H1 (cell line): ENCODE results near the gene ACP3. TPM values are rescaled to one million over a fixed set of nuclear protein-coding genes. Genes with fewer than 3 reads are reported as not detected.

Source experiments
- CTCF ChIA-PET: fragments of 300-600 bp; sonication (Branson Sonifier 250); formaldehyde crosslinking; loops from one replicate; lab custom pipeline; 2021; ENCODE audit not compliant: partially characterized antibody; lab: Charles Lee
- POLR2A ChIA-PET: fragments of 300-600 bp; sonication (Branson Sonifier 250); formaldehyde crosslinking; loops from one replicate; lab custom pipeline; 2021; ENCODE audit warnings: inconsistent platforms; ENCODE audit not compliant: partially characterized antibody; lab: Charles Lee
- DNase-seq, 2 experiments: peaks; one replicate each; pipeline versions ENCODE4 v3.0.0 to v3.0.0-alpha.2; 2010 to 2022; ENCODE audit warnings: low spot score in 2 of 2, low read depth in 1 of 2, mixed read lengths in 1 of 2
- FAIRE-seq: peaks from 2 replicates; lab custom pipeline; 2011; peaks lifted over from hg19 to GRCh38; lab: Jason Lieb, UNC
- H2AFZ ChIP-seq: 2 replicates; pipeline ENCODE4 v1.8.1; 2012; ENCODE audit warnings: low read length, inconsistent platforms
- H2AK5ac ChIP-seq: 2 replicates; pipeline ENCODE4 v1.6.1; 2013; ENCODE audit warnings: low read depth, low read length
- H2BK120ac ChIP-seq: replicated peaks from 2 replicates; pipeline ENCODE3; 2013; ENCODE audit warnings: low read depth, low read length, inconsistent platforms
- H2BK12ac ChIP-seq: 2 replicates; pipeline ENCODE4 v1.6.1; 2013; ENCODE audit warnings: low read depth, low read length
- H2BK15ac ChIP-seq: 2 replicates; pipeline ENCODE4 v1.6.1; 2013; ENCODE audit warnings: low read length
- H2BK20ac ChIP-seq: 2 replicates; pipeline ENCODE4 v1.6.1; 2013; ENCODE audit warnings: low read length
- H2BK5ac ChIP-seq: 2 replicates; pipeline ENCODE4 v1.6.1; 2013; ENCODE audit warnings: low read depth, low read length
- H3K14ac ChIP-seq: 2 replicates; pipeline ENCODE4 v1.6.1; 2013; ENCODE audit warnings: inconsistent platforms; ENCODE audit not compliant: insufficient read length
- H3K18ac ChIP-seq: 2 replicates; pipeline ENCODE4 v1.6.1; 2013; ENCODE audit warnings: low read length; ENCODE audit errors: extremely low read depth
- H3K23ac ChIP-seq: 2 replicates; pipeline ENCODE4 v1.6.1; 2013; ENCODE audit warnings: inconsistent platforms; ENCODE audit not compliant: insufficient read length
- H3K23me2 ChIP-seq: 2 replicates; pipeline ENCODE4 v1.6.1; 2013; ENCODE audit warnings: low read depth, low read length
- H3K27ac ChIP-seq: 2 replicates; pipeline ENCODE4 v1.6.1; 2011; ENCODE audit warnings: low read depth, low read length, inconsistent platforms
- H3K27me3 ChIP-seq, 4 experiments: replicated peaks in 1 of 4; 1 replicate in 1 of 4; 2 replicates in 3 of 4; pipeline versions ENCODE4 v1.6.1 to v1.8.1; 2011 to 2013; ENCODE audit warnings: low read length in 3 of 4, mild to moderate bottlenecking in 3 of 4, inconsistent platforms in 2 of 4, mixed read lengths in 2 of 4, moderate library complexity in 1 of 4; ENCODE audit not compliant: control insufficient read depth in 3 of 4, insufficient read depth in 3 of 4; ENCODE audit errors: extremely low read depth in 1 of 4
- H3K36me3 ChIP-seq, 4 experiments: 2 replicates each; pipeline versions ENCODE4 v1.6.1 to v1.8.1; 2011 to 2013; ENCODE audit warnings: mild to moderate bottlenecking in 4 of 4, low read length in 3 of 4, moderate library complexity in 2 of 4, control low read depth in 1 of 4, inconsistent platforms in 1 of 4; ENCODE audit not compliant: insufficient read depth in 4 of 4, control insufficient read depth in 2 of 4
- H3K4ac ChIP-seq: replicated peaks from 2 replicates; pipeline ENCODE3; 2013; ENCODE audit warnings: low read length, low read depth, mixed read lengths, inconsistent platforms; ENCODE audit not compliant: insufficient read length
- H3K4me1 ChIP-seq, 4 experiments: replicated peaks in 1 of 4; 1 replicate in 1 of 4; 2 replicates in 3 of 4; pipeline versions ENCODE4 v1.6.1 to v1.8.1; 2011 to 2013; ENCODE audit warnings: low read length in 3 of 4, inconsistent platforms in 2 of 4, mixed read lengths in 1 of 4; ENCODE audit not compliant: insufficient read depth in 4 of 4, control insufficient read depth in 3 of 4
- H3K4me2 ChIP-seq, 2 experiments: 2 replicates each; pipeline versions ENCODE4 v1.6.1 to v1.8.1; 2011 to 2013; ENCODE audit warnings: low read depth in 2 of 2, low read length in 2 of 2, control low read depth in 1 of 2, inconsistent platforms in 1 of 2, mild to moderate bottlenecking in 1 of 2; ENCODE audit not compliant: insufficient read depth in 1 of 2
- H3K4me3 ChIP-seq, 4 experiments: fragments of 200-600, 300-600 bp in 1 of 4; sonication (generic), shearing (Covaris generic), sonication (Bioruptor Twin) in 1 of 4; 2 replicates each; pipeline versions ENCODE4 v1.5.1 to v1.8.1; 2011 to 2016; ENCODE audit warnings: low read length in 4 of 4, low read depth in 3 of 4, control low read depth in 2 of 4, inconsistent platforms in 2 of 4, mild to moderate bottlenecking in 2 of 4, mixed read lengths in 1 of 4, moderate library complexity in 1 of 4; ENCODE audit not compliant: insufficient read depth in 2 of 4; ENCODE audit errors: extremely low read depth in 1 of 4
- H3K56ac ChIP-seq: replicated peaks from 2 replicates; pipeline ENCODE3; 2013; ENCODE audit warnings: low read depth, mild to moderate bottlenecking, mixed read lengths, low read length, inconsistent platforms; ENCODE audit not compliant: insufficient read length
- H3K79me1 ChIP-seq: 2 replicates; pipeline ENCODE4 v1.6.1; 2013; ENCODE audit warnings: low read depth, low read length, control low read depth
- H3K79me2 ChIP-seq, 2 experiments: 2 replicates each; pipeline versions ENCODE4 v1.6.1 to v1.8.1; 2012 to 2013; ENCODE audit warnings: low read length in 2 of 2, mild to moderate bottlenecking in 2 of 2, inconsistent platforms in 1 of 2; ENCODE audit not compliant: insufficient read depth in 2 of 2, control insufficient read depth in 1 of 2
- H3K9ac ChIP-seq, 4 experiments: replicated peaks in 1 of 4; 1 replicate in 1 of 4; 2 replicates in 3 of 4; pipeline versions ENCODE4 v1.6.1 to v1.8.1; 2011 to 2013; ENCODE audit warnings: low read depth in 3 of 4, low read length in 3 of 4, control low read depth in 2 of 4, mild to moderate bottlenecking in 2 of 4, moderate library complexity in 2 of 4, inconsistent platforms in 1 of 4; ENCODE audit errors: extremely low read depth in 1 of 4
- H3K9me3 ChIP-seq, 2 experiments: 2 replicates each; pipeline versions ENCODE4 v1.6.1 to v1.8.1; 2012 to 2013; ENCODE audit warnings: mild to moderate bottlenecking in 2 of 2, moderate library complexity in 2 of 2, control low read depth in 1 of 2, inconsistent platforms in 1 of 2, low read depth in 1 of 2, low read length in 1 of 2, mixed read lengths in 1 of 2; ENCODE audit not compliant: insufficient read depth in 2 of 2
- H4K20me1 ChIP-seq, 2 experiments: replicated peaks in 1 of 2; 2 replicates each; pipeline versions ENCODE3 to v1.8.1; 2011 to 2013; ENCODE audit warnings: inconsistent platforms in 2 of 2, low read length in 2 of 2, mild to moderate bottlenecking in 1 of 2; ENCODE audit not compliant: insufficient read depth in 2 of 2, control insufficient read depth in 1 of 2
- H4K5ac ChIP-seq: 2 replicates; pipeline ENCODE4 v1.6.1; 2013; ENCODE audit warnings: low read length, low read depth, mixed read lengths, inconsistent platforms; ENCODE audit not compliant: insufficient read length
- H4K8ac ChIP-seq: 2 replicates; pipeline ENCODE4 v1.8.0; 2013; ENCODE audit warnings: mild to moderate bottlenecking, moderate library complexity, low read length, inconsistent platforms; ENCODE audit not compliant: insufficient read depth; ENCODE audit errors: extremely low read depth
- H4K91ac ChIP-seq: replicated peaks from 2 replicates; pipeline ENCODE3; 2013; ENCODE audit warnings: low read length, mixed read lengths, inconsistent platforms; ENCODE audit not compliant: insufficient read length
- ATF2 ChIP-seq: IDR thresholded peaks from 2 replicates; pipeline ENCODE4 v1.6.1; 2012; ENCODE audit warnings: low read length, inconsistent platforms
- HDAC2 ChIP-seq, 2 experiments: fragments of 300-600 bp in 1 of 2; sonication (generic) in 1 of 2; IDR thresholded peaks; 2 replicates each; pipeline ENCODE4 v1.6.1; 2011 to 2012; ENCODE audit warnings: low read depth in 2 of 2, low read length in 2 of 2, mild to moderate bottlenecking in 2 of 2, moderate library complexity in 2 of 2, borderline replicate concordance in 1 of 2, inconsistent platforms in 1 of 2
- KDM5A ChIP-seq: fragments of 200-600 bp; IDR thresholded peaks from 2 replicates; pipeline ENCODE4 v1.7.1; 2012; ENCODE audit warnings: mild to moderate bottlenecking, low read length, inconsistent platforms, mixed read lengths
- PHF8 ChIP-seq: fragments of 200-600 bp; sonication (generic); conservative IDR thresholded peaks from 2 replicates; pipeline ENCODE4 v1.7.1; 2012; ENCODE audit warnings: low read depth, mild to moderate bottlenecking, inconsistent platforms, low read length, moderate library complexity
- SIN3A ChIP-seq, 2 experiments: IDR thresholded peaks in 1 of 2; conservative IDR thresholded peaks in 1 of 2; 2 replicates each; pipeline ENCODE4 v1.6.1; 2011 to 2012; ENCODE audit warnings: low read length in 2 of 2, improper control_type of control experiment in 1 of 2, low read depth in 1 of 2, mild to moderate bottlenecking in 1 of 2
- SIRT6 ChIP-seq: IDR thresholded peaks from one replicate; pipeline ENCODE4 v1.7.1; 2012; ENCODE audit warnings: low read length, inconsistent platforms
- SP1 ChIP-seq: IDR thresholded peaks from 2 replicates; pipeline ENCODE4 v1.6.1; 2011; ENCODE audit warnings: low read depth, low read length
- SP4 ChIP-seq: IDR thresholded peaks from 2 replicates; pipeline ENCODE4 v1.6.1; 2012; ENCODE audit warnings: low read length, inconsistent platforms
- TAF7 ChIP-seq: optimal IDR thresholded peaks from 2 replicates; pipeline ENCODE3; 2011; ENCODE audit warnings: low read depth, mild to moderate bottlenecking, inconsistent platforms, low read length, moderate library complexity, borderline replicate concordance
- ZNF274 ChIP-seq: IDR thresholded peaks from 2 replicates; pipeline ENCODE4 v1.7.0; 2012; ENCODE audit warnings: low read length, borderline replicate concordance; ENCODE audit errors: extremely low read depth
- WGBS, 2 experiments: shearing (Covaris generic) in 1 of 2; methylation state at CpG; one replicate each; pipeline versions ENCODE4 v1.1.6 to v1.1.7; 2013 to 2015; ENCODE audit warnings: low lambda C conversion rate in 2 of 2, mixed read lengths in 2 of 2, inconsistent platforms in 1 of 2, low coverage in 1 of 2, missing lambda C conversion rate in 1 of 2; ENCODE audit not compliant: insufficient replicate concordance in 2 of 2, insufficient coverage in 1 of 2, insufficient read length in 1 of 2; ENCODE audit errors: extremely low coverage in 1 of 2, missing lambda C conversion rate in 1 of 2; 5-methylcytosine and 5-hydroxymethylcytosine counted together
- polyA plus RNA-seq, 7 experiments: library from polyadenylated mRNA; depleted of rRNA in 3 of 7; stranded (reverse) in 5 of 7; unstranded in 2 of 7; fragments of >200 nt in 5 of 7; fragments of 200-250 nt in 2 of 7; gene quantifications; 1 replicate in 5 of 7; 2 replicates in 1 of 7; 4 replicates in 1 of 7; pipeline versions ENCODE4 v1.2.1 to v1.2.3, GENCODE V29; 2011 to 2013; ENCODE audit warnings: missing spikeins in 2 of 7, mixed read lengths in 2 of 7
- total RNA-seq: library from RNA; stranded (reverse); fragmentation: NEBNext Ultra II Directional; extraction: Animal tissue kit (Norgen Biotek cat#: 25700); gene quantifications from 2 replicates; pipeline ENCODE4 v1.2.1, GENCODE V29; 2021

The ACP3 gene
- total and polyA plus RNA-seq, 2 of the 8 experiments (the other 6 are each of a cell fraction or from before 2014, with no cell fraction given), result 1.2 to 1.4 TPM

GRCh38 chr3:132401255-132401654 is 84.0 kb downstream of the ACP3 start:
- DNase-seq (no peak), FAIRE-seq (no peak)
- ChIA-PET CTCF (interaction anchor here (1.0 to 15.4 kb wide), 5 partner anchors 34 to 191 kb away, joined by 3 to 486 read pairs (median 45); no protein-coding TSS in a partner anchor), POLR2A (no interaction called here)
- Histone ChIP-seq H3K14ac (no peak overlapping the region), H3K9ac (no peak overlapping the region), H3K27ac (no peak overlapping the region), H3K23ac (no peak overlapping the region), H2BK20ac (no peak overlapping the region), H3K9me3 (no peaks in the 10 kb centered on the region; a peak in 1 of 4 replicates), H2BK15ac (no peak overlapping the region), H2BK120ac (no peak overlapping the region), H4K91ac (no peak overlapping the region), H3K56ac (no peak overlapping the region), H2AK5ac (no peak overlapping the region), H3K36me3 (no peaks in the 10 kb centered on the region), H4K20me1 (no peaks in the 10 kb centered on the region), H2BK12ac (no peak overlapping the region), H4K8ac (no peak overlapping the region), H3K4me3 (no peak overlapping the region), H3K4me1 (no peaks in the 10 kb centered on the region), H2AFZ (no peak overlapping the region), H3K23me2 (no peaks in the 10 kb centered on the region), H3K4me2 (no peak overlapping the region), H3K79me2 (no peaks in the 10 kb centered on the region), H3K4ac (no peak overlapping the region), H3K27me3 (no peaks in the 10 kb centered on the region), H2BK5ac (no peak overlapping the region), H4K5ac (no peak overlapping the region), H3K79me1 (no peaks in the 10 kb centered on the region), H3K18ac (no peak overlapping the region)
- WGBS, 2 experiments, result 91% methylated on average over 13 of the region's 13 CpGs; no CpG with 5 or more reads in 1 of the 2 experiments
- TF ChIP-seq SP1, result no peak
- no peak for TF ChIP-seq TAF7
- TF ChIP-seq PHF8, result no peak
- TF ChIP-seq SIN3A (conservative IDR thresholded peaks at IDR 0.05 in 1 of 2, IDR thresholded peaks at IDR 0.05 in 1 of 2; ENCODE audit: low read depth in 1 of 2, low read length in 2 of 2), result no peak
- no peak for TF ChIP-seq KDM5A
- no peak for TF ChIP-seq HDAC2 (IDR thresholded peaks at IDR 0.05; ENCODE audit: borderline replicate concordance in 1 of 2, low read depth in 2 of 2, low read length in 2 of 2)
- no peak for TF ChIP-seq SP4
- no peak for TF ChIP-seq ATF2
- TF ChIP-seq SIRT6, result no peak
- TF ChIP-seq ZNF274, result no peak
